Measurements from ENCODE around the gene ETS2.

Gene ETS2

GRCh38 chr21:38777531-38777930 lies 28.2 kb upstream of the ETS2 start:
- DNase-seq (ENCODE audit: low read depth), result no peak

GRCh38 chr21:38780879-38781278 lies 24.9 kb upstream of the ETS2 start:
- DNase-seq (ENCODE audit: low read depth), result no peak

- no peak for DNase-seq (ENCODE audit: low read depth)
Measured at GRCh38 chr21:38784458-38785266, 21.1 kb upstream of the ETS2 start.

- DNase-seq (ENCODE audit: low read depth), result no peak
Measured at GRCh38 chr21:38785483-38785882, 20.2 kb upstream of the ETS2 start.

- no peak for DNase-seq (ENCODE audit: low read depth)
Measured at GRCh38 chr21:38787016-38787415, 18.7 kb upstream of the ETS2 start.

- no peak for DNase-seq (ENCODE audit: low read depth)
Measured at GRCh38 chr21:38787461-38788274, 18.1 kb upstream of the ETS2 start.

- no peak for DNase-seq (ENCODE audit: low read depth)
Measured at GRCh38 chr21:38788275-38788905, 17.3 kb upstream of the ETS2 start.

- no peak for DNase-seq (ENCODE audit: low read depth)
Measured at GRCh38 chr21:38789275-38789674, 16.5 kb upstream of the ETS2 start.

DNA sequence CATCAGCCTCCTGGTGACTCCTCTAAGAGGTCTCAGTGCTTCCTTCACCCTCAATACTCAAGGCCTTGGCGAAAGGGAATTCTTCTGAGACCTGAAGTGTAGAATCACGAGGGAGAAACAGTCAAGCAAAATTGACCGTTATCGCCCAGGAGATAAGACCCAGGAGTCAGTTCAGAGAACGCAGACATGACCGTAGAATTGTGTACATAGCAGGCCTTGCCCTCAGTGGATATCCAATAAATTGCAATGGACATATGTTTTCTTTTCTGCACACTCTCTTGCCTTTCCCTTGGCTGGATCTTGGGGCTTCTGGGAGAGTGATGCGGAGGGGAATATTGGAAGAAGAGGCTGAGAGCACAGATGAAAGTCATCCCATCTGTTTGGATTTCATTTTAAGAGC lies 15.7 kb upstream of the ETS2 start:
- DNase-seq (ENCODE audit: low read depth), result no peak

GRCh38 chr21:38790961-38791360 lies 14.8 kb upstream of the ETS2 start:
- DNase-seq (ENCODE audit: low read depth), result no peak

DNA sequence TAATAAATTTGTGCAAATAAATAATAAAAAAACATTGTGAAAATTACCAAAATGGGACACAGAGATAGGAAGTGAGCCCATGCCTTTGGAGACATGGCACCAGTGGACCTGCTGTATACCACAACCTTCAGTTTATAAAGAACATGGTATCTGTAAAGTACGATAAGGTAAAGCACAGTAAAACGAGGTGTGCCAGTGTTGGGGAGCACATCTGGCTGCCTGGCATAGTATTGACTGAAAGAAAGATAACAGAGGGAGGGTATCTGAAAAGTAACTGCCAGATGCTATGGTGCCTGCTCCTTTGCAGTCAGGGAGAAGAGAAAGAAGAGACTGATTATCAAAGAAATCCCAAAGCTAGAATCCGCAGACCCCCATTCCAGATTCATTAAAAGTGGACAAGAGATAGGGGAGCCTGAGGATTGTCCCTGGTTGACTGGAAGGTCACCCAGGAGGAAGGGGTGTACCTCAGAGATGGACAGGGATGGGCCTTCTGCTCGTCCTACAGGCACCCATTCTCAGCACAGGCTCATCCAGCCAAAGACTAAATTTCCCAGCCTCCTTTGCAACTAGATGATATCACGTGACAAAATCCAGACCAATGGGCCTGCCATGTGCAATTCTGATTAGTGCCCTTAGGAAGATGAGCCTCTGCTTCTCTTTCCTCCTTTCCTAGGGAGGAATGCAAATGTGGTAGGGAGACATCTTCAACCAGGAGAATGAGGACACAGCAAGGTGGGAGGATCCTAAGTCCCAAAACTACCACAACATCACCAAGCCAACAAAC lies 12.9 kb upstream of the ETS2 start:
- DNase-seq (ENCODE audit: low read depth), result no peak

GRCh38 chr21:38793926-38794713 lies 11.6 kb upstream of the ETS2 start:
- DNase-seq (ENCODE audit: low read depth), result no peak

DNA sequence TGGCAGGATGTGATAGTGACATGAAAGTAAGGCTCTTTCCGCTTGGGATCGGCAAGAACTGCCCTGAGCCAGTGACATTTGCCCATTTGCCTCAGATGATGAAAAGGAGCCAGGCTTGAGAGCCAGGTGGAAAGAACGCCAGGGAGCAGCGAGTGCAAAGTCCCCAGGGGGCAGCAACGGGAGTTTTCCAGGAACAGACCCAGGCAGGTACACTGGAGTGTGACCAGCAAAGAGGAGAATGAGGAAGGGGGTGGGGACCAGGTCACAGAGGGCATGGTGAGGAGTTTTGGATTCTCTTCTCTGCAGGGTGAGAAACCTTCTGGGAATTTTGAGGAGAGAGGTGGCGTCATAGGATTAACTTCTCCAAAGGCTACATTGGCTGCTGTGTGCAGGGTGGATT lies 10.8 kb upstream of the ETS2 start:
- no peak for DNase-seq (ENCODE audit: low read depth)

GRCh38 chr21:38795475-38795874 lies 10.3 kb upstream of the ETS2 start:
- DNase-seq (ENCODE audit: low read depth), result no peak

DNA sequence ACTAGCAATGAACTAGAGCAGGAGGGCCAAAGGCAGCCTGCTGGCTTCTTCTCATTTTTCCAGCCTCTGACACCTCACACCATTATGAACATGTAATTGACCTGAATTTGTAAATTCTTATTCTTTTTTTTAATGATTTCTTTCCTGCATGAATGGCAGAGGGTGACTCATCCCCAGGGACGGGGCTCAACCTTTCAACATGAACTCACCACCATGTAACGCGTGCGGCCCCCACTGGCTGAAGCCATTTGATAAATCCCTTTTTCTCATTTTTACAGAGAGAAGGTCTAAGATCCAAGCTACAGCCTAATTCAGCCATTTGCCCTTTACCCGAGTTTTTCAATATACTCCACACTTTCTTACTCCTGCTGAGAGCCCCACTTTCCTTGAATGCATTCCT lies 9.3 kb upstream of the ETS2 start:
- DNase-seq (ENCODE audit: low read depth), result no peak

GRCh38 chr21:38797470-38797869 lies 8.3 kb upstream of the ETS2 start:
- no peak for DNase-seq (ENCODE audit: low read depth)

DNA sequence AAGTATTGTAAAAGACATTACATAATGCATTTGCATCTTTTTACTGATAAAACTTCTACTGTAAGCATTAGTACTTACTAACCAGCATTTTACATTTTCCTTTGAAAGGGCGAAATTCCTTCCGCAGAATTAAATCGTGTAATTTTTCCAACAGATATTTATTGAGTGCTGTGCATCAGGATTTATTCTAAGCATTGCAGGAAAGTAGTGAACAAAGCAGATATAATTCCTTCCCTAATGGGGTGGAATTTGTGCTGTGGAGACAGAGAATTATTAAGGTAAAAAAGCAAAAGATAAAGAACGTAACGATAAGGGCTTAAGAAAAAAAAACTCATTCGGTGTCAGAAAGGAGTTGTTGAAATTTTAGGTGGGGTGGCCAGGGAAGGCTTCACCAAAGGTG lies 7.6 kb upstream of the ETS2 start:
- no peak for DNase-seq (ENCODE audit: low read depth)

- no peak for DNase-seq (ENCODE audit: low read depth)
Measured at GRCh38 chr21:38798481-38798882, 7.2 kb upstream of the ETS2 start.

- DNase-seq (ENCODE audit: low read depth), result no peak
Measured at GRCh38 chr21:38800046-38800758, 5.5 kb upstream of the ETS2 start.

GRCh38 chr21:38800924-38801744 lies 4.6 kb upstream of the ETS2 start:
- DNase-seq (ENCODE audit: low read depth), result no peak

Measured in stimulated activated CD8-positive, alpha-beta memory T cell treated with anti-CD3 and anti-CD28 coated beads, Interleukin-7, amount 100 ng/mL, for 24 hours (primary cell).